NCI-H345 (cell line): ENCODE measurements around the gene CKAP2L.

Experiments
- DNase-seq: peaks from one replicate; lab custom pipeline; 2025; lab: John Stamatoyannopoulos, UW

The CKAP2L gene

GRCh38 chr2:112764071-112765044, at the start of gene CKAP2L:
CKAP2L (minus strand) TSS chr2:112764609; CDS start chr2:112764598, 11 bp downstream.
- DNase-seq: peak; percentile 98

- no peak for DNase-seq
These were observed 49.0 kb upstream of the CKAP2L start for GRCh38 chr2:112813280-112813966.

GRCh38 chr2:112812318-112813267, 48.2 kb upstream of the CKAP2L start:
- DNase-seq: no peak

GRCh38 chr2:112811841-112812306, 47.5 kb upstream of the CKAP2L start:
- no peak for DNase-seq

- no peak for DNase-seq
These were observed 46.9 kb upstream of the CKAP2L start for GRCh38 chr2:112811276-112811831.

- DNase-seq: no peak
These were observed 44.7 kb upstream of the CKAP2L start for GRCh38 chr2:112809112-112809511.

- no peak for DNase-seq
These were observed 42.9 kb upstream of the CKAP2L start for GRCh38 chr2:112807233-112807807.

GRCh38 chr2:112805542-112805941, 41.1 kb upstream of the CKAP2L start:
- DNase-seq: no peak

GRCh38 chr2:112803691-112804521, 39.5 kb upstream of the CKAP2L start:
- no peak for DNase-seq

- no peak for DNase-seq
These were observed 36.6 kb upstream of the CKAP2L start for GRCh38 chr2:112800881-112801583.

- no peak for DNase-seq
These were observed 34.9 kb upstream of the CKAP2L start for GRCh38 chr2:112798979-112799975.

GRCh38 chr2:112796486-112796885, 32.1 kb upstream of the CKAP2L start:
- DNase-seq: no peak

- peak; percentile 30 for DNase-seq
These were observed 31.4 kb upstream of the CKAP2L start for GRCh38 chr2:112795774-112796173.

- no peak for DNase-seq
These were observed 30.4 kb upstream of the CKAP2L start for GRCh38 chr2:112794841-112795240.

GRCh38 chr2:112794131-112794733, 29.8 kb upstream of the CKAP2L start:
- DNase-seq: no peak

- DNase-seq: no peak
These were observed 29.1 kb upstream of the CKAP2L start for GRCh38 chr2:112793449-112793978.

- DNase-seq: no peak
These were observed 28.0 kb upstream of the CKAP2L start for GRCh38 chr2:112792419-112792818.
